ENCODE results near the gene HOXB7.

The HOXB7 gene

DNA sequence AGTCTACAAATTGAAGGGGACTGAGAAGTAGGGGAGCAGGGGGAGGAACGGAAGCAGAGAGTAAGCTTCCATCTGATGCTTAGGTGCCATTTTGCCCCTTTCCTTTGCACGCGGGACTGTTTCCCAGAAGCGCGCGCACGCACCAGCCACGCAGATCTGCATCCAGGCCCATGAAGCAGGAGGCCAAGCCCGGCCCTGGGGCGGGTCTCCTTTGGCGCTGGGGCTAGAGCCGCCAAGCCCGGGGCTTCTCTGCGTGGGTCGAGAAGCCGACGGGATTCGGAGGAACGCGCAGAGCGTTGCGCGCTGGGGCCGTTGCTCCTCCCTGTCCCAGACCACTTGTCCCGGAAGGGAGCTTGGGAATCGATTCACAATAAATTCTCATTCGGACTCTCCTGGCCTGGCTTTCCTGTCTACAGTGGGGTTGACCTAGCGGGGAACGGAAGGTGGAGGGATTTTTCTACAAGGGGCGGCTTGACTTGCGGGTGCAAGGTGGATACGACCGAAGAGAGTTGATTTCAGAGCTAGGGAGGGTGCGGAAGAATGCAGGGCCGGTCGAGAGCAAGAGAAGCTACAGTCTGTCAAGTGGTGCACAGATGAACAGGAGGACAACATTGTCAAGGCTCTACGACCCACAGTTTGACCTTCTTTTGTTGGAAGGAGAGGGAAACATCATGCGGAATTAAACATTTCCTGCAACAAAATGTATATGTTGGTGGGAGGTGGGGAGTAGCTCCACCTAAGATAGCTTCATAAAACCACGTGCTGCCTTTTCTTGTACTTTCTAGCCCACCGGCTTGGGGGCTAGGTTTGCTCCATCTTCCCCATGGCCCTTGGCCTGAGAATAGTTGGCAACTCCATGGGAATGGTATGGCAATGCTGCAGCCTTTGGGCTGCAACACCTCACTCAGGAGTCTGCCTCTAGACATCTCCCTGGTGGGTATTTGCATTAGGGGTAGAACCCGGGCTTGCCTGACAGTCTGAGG lies 10.9 kb upstream of the HOXB7 start:
- Mint-ChIP-seq H3K27ac (no peak overlapping the region), H3K9me3 (no peaks in the 10 kb centered on the region), H3K4me1 (ENCODE audit: low read depth) (peaks cover 27% of the 10 kb centered on the region), H3K27me3 (ENCODE audit: low read depth) (peaks cover 90% of the 10 kb centered on the region), H3K36me3 (ENCODE audit: low read depth) (peaks cover 2% of the 10 kb centered on the region), H3K4me3 (no peak overlapping the region)
- DNase-seq (ENCODE audit: low spot score), result no peak

DNA sequence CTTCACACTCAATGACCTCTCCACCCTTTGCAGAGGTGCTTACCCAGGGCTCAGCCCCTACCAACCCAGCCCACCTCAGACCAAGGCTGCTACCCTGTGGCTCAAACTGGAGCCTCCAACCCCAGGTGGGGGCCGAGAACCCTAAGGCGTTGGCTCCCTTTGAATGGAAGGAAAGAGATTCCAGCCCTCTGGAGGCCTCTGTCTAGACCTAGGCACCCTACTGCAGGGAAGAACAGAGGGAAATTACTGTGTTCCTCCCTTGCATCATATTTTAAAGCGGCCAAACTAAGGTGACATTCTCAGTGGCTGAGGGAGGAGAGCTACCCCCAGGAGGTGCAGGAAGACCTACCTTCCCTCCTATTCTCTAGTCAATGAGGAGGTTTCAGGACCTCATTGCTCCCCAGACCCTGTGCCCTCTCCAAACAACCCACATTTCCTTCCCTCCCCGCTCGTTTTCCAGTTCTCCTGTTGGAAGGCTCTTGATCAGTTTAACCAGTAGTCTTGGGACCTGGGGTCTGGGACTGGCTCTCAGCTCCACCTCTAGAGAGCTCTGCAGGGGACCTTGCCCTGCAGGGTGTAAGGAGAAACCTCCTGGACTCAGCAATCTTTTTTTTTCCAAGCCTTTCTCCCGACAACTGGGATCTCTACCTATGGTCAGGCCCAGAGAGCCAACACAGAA lies 9.8 kb upstream of the HOXB7 start:
- Mint-ChIP-seq H3K4me1 (ENCODE audit: low read depth) (peaks cover 23% of the 10 kb centered on the region), H3K4me3 (no peak overlapping the region), H3K27me3 (ENCODE audit: low read depth) (peaks cover 92% of the 10 kb centered on the region), H3K27ac (no peak overlapping the region), H3K9me3 (no peaks in the 10 kb centered on the region), H3K36me3 (ENCODE audit: low read depth) (peaks cover 3% of the 10 kb centered on the region)
- no peak for DNase-seq (ENCODE audit: low spot score)

- H3K4me1 Mint-ChIP-seq (ENCODE audit: low read depth), result peaks cover 22% of the 10 kb centered on the region
- peaks cover 95% of the 10 kb centered on the region for H3K27me3 Mint-ChIP-seq (ENCODE audit: low read depth)
- no peaks in the 10 kb centered on the region for H3K9me3 Mint-ChIP-seq
- no peak for DNase-seq (ENCODE audit: low spot score)
- H3K4me3 Mint-ChIP-seq, result no peak overlapping the region
- no peak overlapping the region for H3K27ac Mint-ChIP-seq
- peaks cover 3% of the 10 kb centered on the region for H3K36me3 Mint-ChIP-seq (ENCODE audit: low read depth)
Observed at GRCh38 chr17:48619826-48620449, 9.1 kb upstream of the HOXB7 start.

GRCh38 chr17:48618256-48618896 lies 7.6 kb upstream of the HOXB7 start:
- no peak overlapping the region for H3K27ac Mint-ChIP-seq
- H3K4me3 Mint-ChIP-seq, result peak overlapping the region; percentile 44

DNA sequence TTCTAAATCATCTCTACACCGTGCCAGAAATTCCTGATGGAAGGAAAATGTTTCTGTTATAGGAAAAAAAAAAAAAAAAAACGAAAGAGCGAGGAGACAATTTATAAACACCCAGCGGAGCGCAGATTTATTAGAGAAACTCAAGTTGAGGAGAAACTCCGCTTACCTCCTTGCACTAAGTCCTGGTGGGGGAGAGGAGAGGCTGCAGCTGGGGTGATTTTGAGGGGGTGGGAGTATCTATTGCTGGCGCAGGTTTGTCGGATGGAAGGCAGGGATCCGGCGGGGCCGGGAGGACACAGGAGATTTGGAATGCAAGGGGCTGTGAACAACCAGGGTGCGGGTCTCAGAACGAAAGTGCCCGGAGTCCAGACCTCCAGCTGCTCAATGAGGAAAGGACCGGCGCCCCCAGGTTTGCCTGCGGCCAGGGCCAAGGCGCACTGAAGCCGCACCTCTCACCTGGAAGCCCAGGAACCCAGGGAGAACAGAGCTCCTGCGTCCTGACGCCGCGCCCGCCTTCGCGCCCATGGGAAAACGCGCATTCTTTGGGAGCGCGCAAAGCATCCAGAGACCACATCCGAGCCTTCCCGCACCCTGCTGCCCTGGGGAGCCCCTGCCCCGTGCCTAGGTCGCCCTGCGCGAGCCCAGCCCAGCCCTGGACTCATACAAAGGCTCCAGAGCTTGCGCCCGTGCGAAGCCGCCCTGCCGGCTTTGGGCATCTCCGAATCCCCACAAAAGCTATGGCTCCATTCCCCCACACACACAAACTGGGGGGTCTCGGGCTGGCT lies 6.8 kb upstream of the HOXB7 start:
- Mint-ChIP-seq H3K4me3 (no peak overlapping the region), H3K27ac (no peak overlapping the region), H3K9me3 (no peaks in the 10 kb centered on the region), H3K4me1 (ENCODE audit: low read depth) (peaks cover 24% of the 10 kb centered on the region), H3K27me3 (ENCODE audit: low read depth) (peaks cover 92% of the 10 kb centered on the region), H3K36me3 (ENCODE audit: low read depth) (peaks cover 3% of the 10 kb centered on the region)
- DNase-seq (ENCODE audit: low spot score), result no peak

More at GRCh38 chr17:48618256-48618896, 7.6 kb upstream of the HOXB7 start:
- peaks cover 94% of the 10 kb centered on the region for H3K27me3 Mint-ChIP-seq (ENCODE audit: low read depth)
- H3K4me1 Mint-ChIP-seq (ENCODE audit: low read depth), result peaks cover 20% of the 10 kb centered on the region
- H3K36me3 Mint-ChIP-seq (ENCODE audit: low read depth), result peaks cover 3% of the 10 kb centered on the region
- H3K9me3 Mint-ChIP-seq, result no peaks in the 10 kb centered on the region
- DNase-seq (ENCODE audit: low spot score), result peak; percentile 74

- Mint-ChIP-seq H3K27ac (peak overlapping the region; percentile 15), H3K36me3 (ENCODE audit: low read depth) (peaks cover 3% of the 10 kb centered on the region), H3K27me3 (ENCODE audit: low read depth) (peaks cover 90% of the 10 kb centered on the region), H3K4me3 (peak overlapping the region; percentile 1), H3K4me1 (ENCODE audit: low read depth) (peaks cover 27% of the 10 kb centered on the region), H3K9me3 (no peaks in the 10 kb centered on the region)
- DNase-seq (ENCODE audit: low spot score), result no peak
Observed at GRCh38 chr17:48616717-48617470, 6.1 kb upstream of the HOXB7 start.

- no peaks in the 10 kb centered on the region for H3K9me3 Mint-ChIP-seq
- peak overlapping the region; percentile 7 for H3K4me3 Mint-ChIP-seq
- peaks cover 91% of the 10 kb centered on the region for H3K27me3 Mint-ChIP-seq (ENCODE audit: low read depth)
- H3K4me1 Mint-ChIP-seq (ENCODE audit: low read depth), result peaks cover 34% of the 10 kb centered on the region
- H3K27ac Mint-ChIP-seq, result no peak overlapping the region
- peaks cover 3% of the 10 kb centered on the region for H3K36me3 Mint-ChIP-seq (ENCODE audit: low read depth)
- no peak for DNase-seq (ENCODE audit: low spot score)
Observed at GRCh38 chr17:48615963-48616716, 5.3 kb upstream of the HOXB7 start.

DNA sequence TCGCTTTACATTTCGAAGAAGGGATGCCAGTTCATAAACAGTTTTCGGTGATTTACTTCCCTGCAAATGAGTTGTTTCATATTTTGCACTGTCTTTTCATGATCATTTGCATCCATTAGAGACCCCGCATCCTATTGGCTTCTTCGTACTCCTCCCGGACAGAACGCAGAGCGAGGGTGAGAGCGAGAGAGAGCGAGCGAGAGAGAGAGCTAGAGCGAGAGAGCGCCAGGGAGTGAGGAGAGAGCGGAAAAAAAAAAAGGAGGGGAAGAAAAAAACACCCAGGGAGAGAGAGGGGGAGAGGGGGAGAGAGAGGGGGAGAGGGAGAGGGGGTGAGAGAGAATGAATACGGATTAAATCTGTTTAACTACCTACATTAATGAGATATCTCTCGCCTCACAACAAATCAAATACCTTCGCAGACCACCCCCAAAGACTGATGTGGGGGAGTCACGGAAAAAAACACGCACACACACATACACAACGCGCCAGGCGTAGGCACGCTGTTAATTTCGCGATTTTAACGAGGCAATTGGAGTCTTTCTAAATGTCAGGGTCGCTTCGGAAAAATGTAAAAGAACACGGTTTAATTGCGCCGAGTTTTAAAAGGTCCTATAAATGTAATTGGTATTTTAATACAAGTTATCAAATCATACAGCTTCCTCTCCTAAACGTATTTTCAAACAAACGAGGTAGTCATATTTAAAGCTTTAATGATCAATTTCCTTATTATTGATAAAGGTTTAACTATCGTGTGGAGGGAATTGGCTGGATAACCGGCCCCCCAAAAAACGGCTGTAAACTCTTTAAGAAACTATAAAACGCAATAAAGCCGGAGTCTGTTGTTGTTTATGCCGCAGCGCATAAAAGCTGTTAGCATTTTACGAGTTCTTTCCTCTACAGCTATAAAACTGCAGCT lies 4.5 kb upstream of the HOXB7 start, which contains the start of gene HOXB8:
TSS of gene HOXB8 (minus strand) at position 246 of the 916 bp plus-strand sequence. CDS start 588 bp downstream, outside the sequence.
- Mint-ChIP-seq H3K4me1 (ENCODE audit: low read depth) (peaks cover 39% of the 10 kb centered on the region), H3K9me3 (no peaks in the 10 kb centered on the region), H3K4me3 (peak within 1 kb of the TSS; percentile 50), H3K27me3 (ENCODE audit: low read depth) (peaks cover 88% of the 10 kb centered on the region), H3K36me3 (ENCODE audit: low read depth) (peaks cover 5% of the 10 kb centered on the region), H3K27ac (peak within 1 kb of the TSS; percentile 80)
- DNase-seq (ENCODE audit: low spot score), result no peak

GRCh38 chr17:48613862-48614694 lies 3.3 kb upstream of the HOXB7 start:
- peaks cover 86% of the 10 kb centered on the region for H3K27me3 Mint-ChIP-seq (ENCODE audit: low read depth)
- H3K36me3 Mint-ChIP-seq (ENCODE audit: low read depth), result peaks cover 5% of the 10 kb centered on the region
- H3K27ac Mint-ChIP-seq, result peak overlapping the region; percentile 68
- H3K4me3 Mint-ChIP-seq, result peak overlapping the region; percentile 67
- no peaks in the 10 kb centered on the region for H3K9me3 Mint-ChIP-seq
- H3K4me1 Mint-ChIP-seq (ENCODE audit: low read depth), result peaks cover 37% of the 10 kb centered on the region
- no peak for DNase-seq (ENCODE audit: low spot score)

- peaks cover 3% of the 10 kb centered on the region for H3K36me3 Mint-ChIP-seq (ENCODE audit: low read depth)
- peak overlapping the region; percentile 83 for H3K4me3 Mint-ChIP-seq
- no peaks in the 10 kb centered on the region for H3K9me3 Mint-ChIP-seq
- H3K27ac Mint-ChIP-seq, result peak overlapping the region; percentile 69
- DNase-seq (ENCODE audit: low spot score), result no peak
- H3K27me3 Mint-ChIP-seq (ENCODE audit: low read depth), result peaks cover 84% of the 10 kb centered on the region
- H3K4me1 Mint-ChIP-seq (ENCODE audit: low read depth), result peaks cover 29% of the 10 kb centered on the region
Observed at GRCh38 chr17:48612854-48613691, 2.3 kb upstream of the HOXB7 start.
